SK-N-MC (cell line): ENCODE results near the gene RPL39.

Experiments
- EZH2 ChIP-seq: fragments of 200-600 bp; sonication (generic); IDR thresholded peaks from one replicate; pipeline ENCODE4 v1.6.1; 2017; ENCODE audit warnings: antibody characterized with exemption
- POLR2AphosphoS5 ChIP-seq: IDR thresholded peaks from 2 replicates; pipeline ENCODE4 v1.6.1; 2012; ENCODE audit warnings: mild to moderate bottlenecking, low read depth, low read length, borderline replicate concordance

DNA sequence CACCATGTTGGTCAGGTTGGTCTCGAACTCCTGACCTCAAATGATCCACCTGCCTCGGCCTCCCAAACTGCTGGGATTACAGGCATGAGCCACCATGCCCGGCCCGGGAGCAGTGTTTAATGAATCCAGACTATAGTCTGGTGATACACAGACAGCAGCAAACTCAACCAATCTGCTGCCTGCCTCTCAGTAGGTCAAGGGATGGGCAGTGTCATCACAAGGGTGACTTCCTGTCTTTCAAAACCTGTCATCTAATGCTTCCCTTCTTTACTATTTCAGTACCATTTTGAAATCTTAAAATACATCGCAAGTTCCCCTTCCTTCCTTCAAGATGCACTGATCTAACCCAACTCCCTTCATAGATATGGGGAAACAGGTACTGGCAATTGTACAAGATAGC is 8.4 kb downstream of the RPL39 start:
- TF ChIP-seq POLR2AphosphoS5 (no peak), EZH2 (no peak)
